ENCODE data around the gene CDH13. TPM values are rescaled to one million over a fixed set of nuclear protein-coding genes. Genes with fewer than 3 reads are reported as not detected.
A peak's percentile ranks its signal among the peaks of the same experiment; 100 is the strongest.

The CDH13 gene
- total RNA-seq, 2 donors from 2014 or later: 2.4 to 6.3 TPM

- Histone ChIP-seq H3K9me3 (no peaks in the 10 kb centered on the region), H3K36me3 (no peaks in the 10 kb centered on the region), H3K27ac (no peak overlapping the region), H3K27me3 (no peaks in the 10 kb centered on the region), H3K4me1 (no peaks in the 10 kb centered on the region), H3K9ac (ENCODE audit: low read depth in 2 of 2, low read length in 2 of 2) (no peak overlapping the region), H3K4me3 (no peak overlapping the region)
- DNase-seq: no peak
- no peak for TF ChIP-seq CTCF (IDR thresholded peaks at IDR 0.05)
- intact Hi-C loops (cut with DNase I): no loop called here
These were observed 1190.3 kb downstream of the CDH13 start for GRCh38 chr16:83817022-83817421.

GRCh38 chr16:83818276-83818675 is 1191.5 kb downstream of the CDH13 start:
- intact Hi-C loops (cut with DNase I): no loop called here
- no peak overlapping the region for H3K4me3 ChIP-seq
- no peaks in the 10 kb centered on the region for H3K9me3 ChIP-seq
- no peak overlapping the region for H3K9ac ChIP-seq (ENCODE audit: low read depth in 2 of 2, low read length in 2 of 2)
- no peak for DNase-seq
- H3K27me3 ChIP-seq: no peaks in the 10 kb centered on the region
- no peaks in the 10 kb centered on the region for H3K36me3 ChIP-seq
- H3K4me1 ChIP-seq: no peaks in the 10 kb centered on the region
- no peak for TF ChIP-seq CTCF (IDR thresholded peaks at IDR 0.05)
- H3K27ac ChIP-seq: no peak overlapping the region

GRCh38 chr16:83819361-83819760 is 1192.6 kb downstream of the CDH13 start:
- Histone ChIP-seq H3K36me3 (no peaks in the 10 kb centered on the region), H3K4me1 (no peaks in the 10 kb centered on the region), H3K27me3 (no peaks in the 10 kb centered on the region), H3K4me3 (no peak overlapping the region), H3K9ac (ENCODE audit: low read depth in 2 of 2, low read length in 2 of 2) (no peak overlapping the region), H3K27ac (no peak overlapping the region), H3K9me3 (no peaks in the 10 kb centered on the region)
- TF ChIP-seq CTCF (IDR thresholded peaks at IDR 0.05): no peak
- intact Hi-C loops (cut with DNase I): no loop called here
- no peak for DNase-seq

- H3K36me3 ChIP-seq: no peaks in the 10 kb centered on the region
- no peak overlapping the region for H3K9ac ChIP-seq (ENCODE audit: low read depth in 2 of 2, low read length in 2 of 2)
- no peaks in the 10 kb centered on the region for H3K9me3 ChIP-seq
- no peak overlapping the region for H3K4me3 ChIP-seq
- H3K27me3 ChIP-seq: no peaks in the 10 kb centered on the region
- no peaks in the 10 kb centered on the region for H3K4me1 ChIP-seq
- intact Hi-C loops (cut with DNase I): loop anchor here (5.0 kb wide), 1 partner anchor 241 kb away; no protein-coding TSS in a partner anchor
- H3K27ac ChIP-seq: no peak overlapping the region
- peak; percentile 90 for TF ChIP-seq CTCF (IDR thresholded peaks at IDR 0.05)
- peak; percentile 72 for DNase-seq
These were observed 1199.6 kb downstream of the CDH13 start for GRCh38 chr16:83826146-83826913.

GRCh38 chr16:83830091-83830768 is 1203.5 kb downstream of the CDH13 start:
- no peaks in the 10 kb centered on the region for H3K9me3 ChIP-seq
- no peak overlapping the region for H3K9ac ChIP-seq (ENCODE audit: low read depth in 2 of 2, low read length in 2 of 2)
- H3K27me3 ChIP-seq: no peaks in the 10 kb centered on the region
- intact Hi-C loops (cut with DNase I): no loop called here
- no peak overlapping the region for H3K27ac ChIP-seq
- H3K36me3 ChIP-seq: no peaks in the 10 kb centered on the region
- no peak for DNase-seq
- TF ChIP-seq CTCF (IDR thresholded peaks at IDR 0.05): no peak
- H3K4me1 ChIP-seq: no peaks in the 10 kb centered on the region
- no peak overlapping the region for H3K4me3 ChIP-seq
